GM21526 (cell line): ENCODE measurements around the gene RASSF4.

Source experiments
- ATAC-seq: cut with Tn5 transposase; IDR thresholded peaks from one replicate; pipeline ENCODE4 v1.9.1; 2021; ENCODE audit warnings: moderate library complexity; ENCODE audit not compliant: unreplicated experiment, low FRiP score

The RASSF4 gene

GRCh38 chr10:44959247-44960087, at the start of gene RASSF4:
TSS of gene RASSF4 (plus strand) at chr10:44959802. CDS start at chr10:44970203, 10,401 bp downstream.
- ATAC-seq: peak; percentile 89

GRCh38 chr10:44909910-44910309, 49.7 kb upstream of the RASSF4 start:
- ATAC-seq: no peak

- ATAC-seq: no peak
Observed at GRCh38 chr10:44910602-44911001, 49.0 kb upstream of the RASSF4 start.

GRCh38 chr10:44911081-44911540, 48.5 kb upstream of the RASSF4 start, which contains the start of gene TMEM72:
TSS of gene TMEM72 (plus strand) at chr10:44911337. CDS start at chr10:44911513, 176 bp downstream.
- ATAC-seq: no peak

- no peak for ATAC-seq
Observed at GRCh38 chr10:44911951-44912350, 47.7 kb upstream of the RASSF4 start.

GRCh38 chr10:44913350-44914081, 46.1 kb upstream of the RASSF4 start:
- no peak for ATAC-seq

GRCh38 chr10:44914891-44915290, 44.7 kb upstream of the RASSF4 start:
- no peak for ATAC-seq

- no peak for ATAC-seq
Observed at GRCh38 chr10:44916429-44916828, 43.2 kb upstream of the RASSF4 start.

- ATAC-seq: no peak
Observed at GRCh38 chr10:44917848-44918247, 41.8 kb upstream of the RASSF4 start.

GRCh38 chr10:44920252-44920651, 39.4 kb upstream of the RASSF4 start:
- ATAC-seq: no peak

- ATAC-seq: no peak
Observed at GRCh38 chr10:44921061-44921460, 38.5 kb upstream of the RASSF4 start.

GRCh38 chr10:44921506-44921905, 38.1 kb upstream of the RASSF4 start:
- ATAC-seq: no peak

GRCh38 chr10:44922021-44922420, 37.6 kb upstream of the RASSF4 start:
- no peak for ATAC-seq

- ATAC-seq: no peak
Observed at GRCh38 chr10:44922796-44923545, 36.6 kb upstream of the RASSF4 start.

GRCh38 chr10:44923611-44924010, 36.0 kb upstream of the RASSF4 start:
- ATAC-seq: no peak

- no peak for ATAC-seq
Observed at GRCh38 chr10:44924261-44925040, 35.2 kb upstream of the RASSF4 start.

GRCh38 chr10:44925224-44925623, 34.4 kb upstream of the RASSF4 start:
- no peak for ATAC-seq

GRCh38 chr10:44925811-44926750, 33.5 kb upstream of the RASSF4 start:
- no peak for ATAC-seq

GRCh38 chr10:44926751-44927351, 32.8 kb upstream of the RASSF4 start:
- ATAC-seq: no peak
